Measurements from ENCODE around the gene SFMBT2.
"Not testable (repeated sequence)": the region's sequence is repeated elsewhere in the genome, so short reads cannot be mapped to it uniquely, and the experiment has no call there.

- TF ChIP-seq CTCF (IDR thresholded peaks at IDR 0.05); POLR2A (IDR thresholded peaks at IDR 0.05; ENCODE audit: low read depth); EP300 (IDR thresholded peaks at IDR 0.05); POLR2AphosphoS5 (IDR thresholded peaks at IDR 0.05): not testable (repeated sequence)
Measured at GRCh38 chr10:7311850-7312487, 98.9 kb downstream of the SFMBT2 start.

Measured in esophagus muscularis mucosa (tissue), 4 donors.